Upper lobe of left lung (tissue), 4 donors: ENCODE data around the gene AVPR1B.

Experiments used
- CTCF ChIP-seq, 6 experiments: fragments of 450-650 bp in 4 of 6; fragments of 200-600 bp in 2 of 6; sonication (generic) in 2 of 6; IDR thresholded peaks; one replicate each; pipeline ENCODE4 v1.5.1; 2016 to 2019; ENCODE audit warnings: antibody characterized with exemption in 6 of 6
- POLR2A ChIP-seq, 4 donors: fragments of 450-650 bp; IDR thresholded peaks; one replicate each; pipeline ENCODE4 v1.5.1; 2016 to 2017; ENCODE audit warnings: antibody characterized with exemption in 4 of 4, mild to moderate bottlenecking in 2 of 4

- TF ChIP-seq POLR2A (IDR thresholded peaks at IDR 0.05) = no peak
- TF ChIP-seq CTCF (IDR thresholded peaks at IDR 0.05) = no peak
These were observed 13.2 kb downstream of the AVPR1B start for GRCh38 chr1:206103979-206104378.
